ENCODE measurements around the gene SLC6A20. TPM values are rescaled to one million over a fixed set of nuclear protein-coding genes. Genes with fewer than 3 reads are reported as not detected.

Gene SLC6A20
- total and polyA plus RNA-seq, 2 donors from 2014 or later: 0.37 to 35.2 TPM

DNA sequence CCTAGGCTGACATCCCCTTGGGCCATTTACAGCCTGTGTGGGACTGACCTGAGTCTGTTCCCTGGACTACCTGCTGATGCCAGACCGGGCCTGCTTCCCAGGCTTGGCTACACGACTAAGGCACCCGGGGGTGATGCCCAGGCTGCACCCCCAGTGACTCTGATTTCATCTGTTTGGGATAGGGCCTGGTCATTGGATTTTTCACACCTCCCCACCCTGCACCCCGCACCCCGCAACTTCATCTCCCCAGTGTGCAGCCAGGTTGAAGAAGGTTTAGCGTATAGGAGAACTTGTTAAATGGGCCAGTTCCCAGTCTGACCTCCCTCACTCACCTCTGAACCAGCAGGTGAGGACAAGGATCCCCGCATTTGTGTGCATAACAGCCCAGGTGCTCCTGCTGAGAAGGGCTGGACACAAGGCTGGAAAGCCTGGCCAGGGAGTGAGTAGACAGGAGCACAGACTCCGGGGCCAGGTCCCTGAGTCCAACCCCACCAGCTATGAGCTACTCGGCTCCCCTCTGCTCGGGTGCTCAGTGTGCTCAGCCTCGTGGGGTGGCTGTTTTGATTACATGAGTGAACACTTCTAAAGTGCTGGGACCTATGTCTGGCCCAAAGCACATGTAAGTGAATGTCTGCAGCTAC is 18.5 kb downstream of the SLC6A20 start:
- Histone ChIP-seq H3K36me3 (ENCODE audit: control insufficient read depth in 2 of 3, insufficient read depth in 3 of 3, low read length in 3 of 3) (no peaks in the 10 kb centered on the region), H3K27me3 (ENCODE audit: control insufficient read depth, insufficient read depth, low read length) (no peaks in the 10 kb centered on the region), H3K9ac (ENCODE audit: low read length in 3 of 3) (no peak overlapping the region), H3K9me3 (ENCODE audit: control insufficient read depth in 2 of 3, insufficient read depth in 1 of 3, low read length in 3 of 3) (no peaks in the 10 kb centered on the region), H3K27ac (ENCODE audit: low read depth in 2 of 2, low read length in 2 of 2) (no peak overlapping the region), H3K4me1 (ENCODE audit: control insufficient read depth in 2 of 3, insufficient read depth in 2 of 3, low read depth in 1 of 3, low read length in 3 of 3) (no peaks in the 10 kb centered on the region), H3K4me3 (ENCODE audit: low read length in 3 of 3) (no peak overlapping the region)
- FAIRE-seq (no peak), DNase-seq (no peak)
- TF ChIP-seq, protein P1, sequence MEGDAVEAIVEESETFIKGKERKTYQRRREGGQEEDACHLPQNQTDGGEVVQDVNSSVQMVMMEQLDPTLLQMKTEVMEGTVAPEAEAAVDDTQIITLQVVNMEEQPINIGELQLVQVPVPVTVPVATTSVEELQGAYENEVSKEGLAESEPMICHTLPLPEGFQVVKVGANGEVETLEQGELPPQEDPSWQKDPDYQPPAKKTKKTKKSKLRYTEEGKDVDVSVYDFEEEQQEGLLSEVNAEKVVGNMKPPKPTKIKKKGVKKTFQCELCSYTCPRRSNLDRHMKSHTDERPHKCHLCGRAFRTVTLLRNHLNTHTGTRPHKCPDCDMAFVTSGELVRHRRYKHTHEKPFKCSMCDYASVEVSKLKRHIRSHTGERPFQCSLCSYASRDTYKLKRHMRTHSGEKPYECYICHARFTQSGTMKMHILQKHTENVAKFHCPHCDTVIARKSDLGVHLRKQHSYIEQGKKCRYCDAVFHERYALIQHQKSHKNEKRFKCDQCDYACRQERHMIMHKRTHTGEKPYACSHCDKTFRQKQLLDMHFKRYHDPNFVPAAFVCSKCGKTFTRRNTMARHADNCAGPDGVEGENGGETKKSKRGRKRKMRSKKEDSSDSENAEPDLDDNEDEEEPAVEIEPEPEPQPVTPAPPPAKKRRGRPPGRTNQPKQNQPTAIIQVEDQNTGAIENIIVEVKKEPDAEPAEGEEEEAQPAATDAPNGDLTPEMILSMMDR (IDR thresholded peaks at IDR 0.05; ENCODE audit: borderline replicate concordance, extremely low read depth, insufficient read depth): no peak
- intact Hi-C loops (cut with DNase I): no loop called here

DNA sequence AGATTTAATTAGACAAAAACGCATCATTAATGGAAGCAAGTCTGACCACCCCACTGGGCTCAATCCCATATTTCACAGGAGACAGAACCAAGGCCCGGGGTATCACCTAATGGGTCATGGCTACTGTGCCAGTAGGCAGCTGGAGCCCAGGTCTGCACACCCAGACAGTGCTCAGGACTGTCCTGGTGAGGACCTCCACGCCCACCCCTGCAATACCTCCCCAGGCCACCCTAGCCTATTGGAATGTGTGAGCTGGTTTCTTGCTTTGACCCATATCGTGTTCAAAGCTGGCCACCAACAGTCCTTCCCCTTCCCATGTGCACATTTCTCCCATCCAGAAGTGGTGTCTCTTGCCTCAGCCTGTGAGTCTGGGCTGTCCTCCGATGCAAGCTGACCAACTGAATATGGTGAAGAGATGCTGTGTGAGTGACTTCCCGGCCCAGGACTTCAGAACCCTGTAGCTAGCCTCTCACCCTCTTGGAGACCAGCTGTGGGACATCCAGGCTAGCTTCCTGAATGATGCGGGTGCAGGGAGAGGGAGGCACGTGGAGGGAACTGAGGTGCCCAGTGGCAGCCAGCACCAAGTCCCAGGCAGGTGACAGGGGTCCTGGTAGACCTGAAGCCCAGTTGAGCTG is 19.1 kb downstream of the SLC6A20 start:
- intact Hi-C loops (cut with DNase I): no loop called here
- TF ChIP-seq, protein P1 (IDR thresholded peaks at IDR 0.05; ENCODE audit: borderline replicate concordance, extremely low read depth, insufficient read depth): no peak
- Histone ChIP-seq H3K4me1 (ENCODE audit: control insufficient read depth in 2 of 3, insufficient read depth in 2 of 3, low read depth in 1 of 3, low read length in 3 of 3) (no peaks in the 10 kb centered on the region), H3K9me3 (ENCODE audit: control insufficient read depth in 2 of 3, insufficient read depth in 1 of 3, low read length in 3 of 3) (no peaks in the 10 kb centered on the region), H3K9ac (ENCODE audit: low read length in 3 of 3) (no peak overlapping the region), H3K36me3 (ENCODE audit: control insufficient read depth in 2 of 3, insufficient read depth in 3 of 3, low read length in 3 of 3) (no peaks in the 10 kb centered on the region), H3K4me3 (ENCODE audit: low read length in 3 of 3) (no peak overlapping the region), H3K27ac (ENCODE audit: low read depth in 2 of 2, low read length in 2 of 2) (no peak overlapping the region), H3K27me3 (ENCODE audit: control insufficient read depth, insufficient read depth, low read length) (no peaks in the 10 kb centered on the region)
- DNase-seq (no peak), FAIRE-seq (no peak)

DNA sequence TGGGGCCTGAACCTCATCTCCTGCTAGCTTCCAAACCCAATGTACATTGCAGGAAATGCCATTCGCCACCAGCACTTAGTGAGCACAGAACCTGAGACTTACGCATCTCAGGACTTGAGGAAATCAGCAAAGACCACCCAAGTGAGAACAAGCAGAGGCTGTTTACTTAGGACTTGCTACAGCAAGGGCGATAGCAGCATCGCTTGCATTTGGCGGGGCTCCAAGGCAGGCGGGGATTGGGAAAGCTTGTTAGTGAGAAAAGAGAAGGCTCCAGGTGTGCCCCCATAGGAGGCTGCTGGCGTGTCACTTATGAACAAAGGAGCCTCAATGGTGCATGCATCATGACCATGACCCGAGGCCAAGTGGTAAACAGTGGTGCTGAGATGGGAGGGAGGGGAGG is 19.7 kb downstream of the SLC6A20 start:
- DNase-seq: peak in 1 of 5 donors; percentile 57
- intact Hi-C loops (cut with DNase I): no loop called here
- Histone ChIP-seq H3K27ac (ENCODE audit: low read depth in 2 of 2, low read length in 2 of 2) (no peak overlapping the region), H3K4me3 (ENCODE audit: low read length in 3 of 3) (no peak overlapping the region), H3K36me3 (ENCODE audit: control insufficient read depth in 2 of 3, insufficient read depth in 3 of 3, low read length in 3 of 3) (no peaks in the 10 kb centered on the region), H3K27me3 (ENCODE audit: control insufficient read depth, insufficient read depth, low read length) (no peaks in the 10 kb centered on the region), H3K9ac (ENCODE audit: low read length in 3 of 3) (no peak overlapping the region), H3K4me1 (ENCODE audit: control insufficient read depth in 2 of 3, insufficient read depth in 2 of 3, low read depth in 1 of 3, low read length in 3 of 3) (no peaks in the 10 kb centered on the region), H3K9me3 (ENCODE audit: control insufficient read depth in 2 of 3, insufficient read depth in 1 of 3, low read length in 3 of 3) (no peaks in the 10 kb centered on the region)
- no peak for FAIRE-seq
- TF ChIP-seq, protein P1 (IDR thresholded peaks at IDR 0.05; ENCODE audit: borderline replicate concordance, extremely low read depth, insufficient read depth): no peak

Data from kidney (tissue), 14 donors.